HEK293 (cell line): ENCODE measurements around the gene PACSIN2.

Experiments
- CTCF ChIA-PET: fragments of 350-600 bp; formaldehyde crosslinking; extraction: SDS; loops from one replicate; lab custom pipeline; 2021; ENCODE audit warnings: antibody characterized with exemption; lab: Yijun Ruan, JAX
- POLR2A ChIA-PET: fragments of 300-600 bp; formaldehyde crosslinking; extraction: SDS; loops from one replicate; lab custom pipeline; 2020; ENCODE audit warnings: antibody characterized with exemption, inconsistent platforms; lab: Yijun Ruan, JAX
- H3K27ac ChIP-seq: fragments of 200-500 bp; sonication (Bioruptor generic); 2 replicates; pipeline ENCODE4 v1.5.1; 2014; ENCODE audit warnings: low read depth, low read length, control low read depth, inconsistent platforms; ENCODE audit errors: extremely low read depth
- H3K36me3 ChIP-seq, 2 experiments: fragments of 200-500 bp in 1 of 2; sonication (Bioruptor generic) in 1 of 2; 1 replicate in 1 of 2; 2 replicates in 1 of 2; pipeline ENCODE4 v1.5.1; 2014 to 2017; ENCODE audit warnings: inconsistent platforms in 2 of 2, low read length in 2 of 2; ENCODE audit not compliant: control insufficient read depth in 2 of 2, insufficient read depth in 1 of 2
- H3K4me1 ChIP-seq: fragments of 200-500 bp; sonication (Bioruptor generic); 2 replicates; pipeline ENCODE4 v1.5.1; 2014; ENCODE audit warnings: mild to moderate bottlenecking, low read length, inconsistent platforms; ENCODE audit not compliant: control insufficient read depth, insufficient read depth
- H3K4me3 ChIP-seq: 2 replicates; pipeline ENCODE4 v1.5.1; 2011; ENCODE audit warnings: low read depth, mild to moderate bottlenecking, control low read depth, low read length, moderate library complexity
- H3K9me3 ChIP-seq: fragments of 200-500 bp; sonication (Bioruptor generic); 2 replicates; pipeline ENCODE4 v1.5.1; 2014; ENCODE audit warnings: low read depth, low read length, inconsistent platforms; ENCODE audit not compliant: control insufficient read depth, insufficient read depth
- GFI1B ChIP-seq: fragments of 450-650 bp; formaldehyde crosslinking; IDR thresholded peaks from 2 replicates; pipeline ENCODE4 v1.5.1; 2016; ENCODE audit warnings: missing biosample characterization, missing genetic modification characterization
- GLI2 ChIP-seq: fragments of 450-650 bp; formaldehyde crosslinking; IDR thresholded peaks from 2 replicates; pipeline ENCODE4; 2017; ENCODE audit warnings: missing biosample characterization, missing genetic modification characterization, low read depth, borderline replicate concordance
- MZF1 ChIP-seq: fragments of 450-650 bp; formaldehyde crosslinking; IDR thresholded peaks from 2 replicates; pipeline ENCODE4 v1.5.1; 2017; ENCODE audit warnings: missing biosample characterization, missing genetic modification characterization, borderline replicate concordance
- ZNF416 ChIP-seq: fragments of 450-650 bp; formaldehyde crosslinking; IDR thresholded peaks from 2 replicates; pipeline ENCODE4 v1.5.1; 2016; ENCODE audit warnings: missing biosample characterization, missing genetic modification characterization
- ZNF449 ChIP-seq: fragments of 450-650 bp; formaldehyde crosslinking; IDR thresholded peaks from 2 replicates; pipeline ENCODE4 v1.5.1; 2017; ENCODE audit warnings: missing biosample characterization, mild to moderate bottlenecking, missing genetic modification characterization, moderate library complexity
- ZNF623 ChIP-seq: fragments of 450-650 bp; formaldehyde crosslinking; IDR thresholded peaks from 2 replicates; pipeline ENCODE4 v1.5.1; 2016; ENCODE audit warnings: missing biosample characterization, missing genetic modification characterization
- TF ChIP-seq, protein P1 (sequence below): fragments of 450-650 bp; formaldehyde crosslinking; IDR thresholded peaks from 2 replicates; pipeline ENCODE4 v1.5.1; 2017; ENCODE audit warnings: missing biosample characterization, missing genetic modification characterization
- TF ChIP-seq, protein P2 (sequence below): fragments of 450-650 bp; formaldehyde crosslinking; IDR thresholded peaks from 2 replicates; pipeline ENCODE4 v1.5.1; 2016; ENCODE audit warnings: missing biosample characterization, missing genetic modification characterization
- TF ChIP-seq, protein P3 (sequence below): fragments of 450-650 bp; formaldehyde crosslinking; IDR thresholded peaks from 2 replicates; pipeline ENCODE4 v1.5.1; 2016; ENCODE audit warnings: missing biosample characterization, missing genetic modification characterization
- TF ChIP-seq, protein P4 (sequence below): fragments of 450-650 bp; formaldehyde crosslinking; IDR thresholded peaks from 2 replicates; pipeline ENCODE4 v1.5.1; 2016; ENCODE audit warnings: missing biosample characterization, missing genetic modification characterization, borderline replicate concordance
- TF ChIP-seq, protein P5 (sequence below): IDR thresholded peaks from 2 replicates; pipeline ENCODE4 v1.6.1; 2011; ENCODE audit warnings: mild to moderate bottlenecking, low read depth, low read length, borderline replicate concordance

Gene PACSIN2

DNA sequence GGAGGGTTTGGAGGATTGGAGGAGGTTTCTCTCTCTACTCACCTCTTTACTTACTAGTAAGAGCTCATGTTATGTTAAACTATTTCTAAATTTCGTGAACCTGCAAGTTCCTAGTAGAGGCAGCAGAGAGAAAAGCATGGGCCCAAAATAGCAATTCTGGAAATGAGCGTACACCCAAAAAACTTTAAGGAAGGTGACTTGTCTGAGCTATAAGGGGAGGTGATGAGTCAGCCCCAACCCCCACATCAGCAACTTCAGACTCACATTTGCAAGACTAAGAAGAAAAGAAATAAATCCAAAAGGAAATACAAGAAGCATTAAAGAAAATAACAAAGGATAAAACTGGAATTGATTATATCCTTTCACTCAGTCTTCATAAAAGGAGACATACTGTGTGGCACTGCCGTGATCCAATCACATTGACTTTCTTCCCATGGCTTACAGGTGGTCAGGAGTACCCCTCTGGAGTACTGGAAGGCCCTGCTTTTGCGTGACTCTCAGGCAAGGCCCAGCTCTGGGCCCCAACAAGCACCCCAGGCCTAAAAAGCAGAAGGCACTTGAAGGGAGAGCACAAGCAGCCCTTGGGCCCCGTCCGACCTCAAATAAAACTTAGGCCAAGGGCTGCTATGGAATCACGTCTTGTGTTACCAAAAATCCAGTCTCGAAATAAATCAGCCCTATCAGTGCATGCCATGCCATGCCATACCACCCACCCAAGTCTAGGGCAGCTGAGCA, 14.3 kb downstream of the PACSIN2 start:
- ChIA-PET CTCF (interaction anchor here (0.7 to 3.8 kb wide), 3 partner anchors 10 to 133 kb away, joined by 3 to 13 read pairs (median 10); no protein-coding TSS in a partner anchor), POLR2A (interaction anchor here (9.9 kb wide), 1 partner anchor 14 kb away, joined by 67 read pairs; the partner anchor contains the start of gene PACSIN2)

DNA sequence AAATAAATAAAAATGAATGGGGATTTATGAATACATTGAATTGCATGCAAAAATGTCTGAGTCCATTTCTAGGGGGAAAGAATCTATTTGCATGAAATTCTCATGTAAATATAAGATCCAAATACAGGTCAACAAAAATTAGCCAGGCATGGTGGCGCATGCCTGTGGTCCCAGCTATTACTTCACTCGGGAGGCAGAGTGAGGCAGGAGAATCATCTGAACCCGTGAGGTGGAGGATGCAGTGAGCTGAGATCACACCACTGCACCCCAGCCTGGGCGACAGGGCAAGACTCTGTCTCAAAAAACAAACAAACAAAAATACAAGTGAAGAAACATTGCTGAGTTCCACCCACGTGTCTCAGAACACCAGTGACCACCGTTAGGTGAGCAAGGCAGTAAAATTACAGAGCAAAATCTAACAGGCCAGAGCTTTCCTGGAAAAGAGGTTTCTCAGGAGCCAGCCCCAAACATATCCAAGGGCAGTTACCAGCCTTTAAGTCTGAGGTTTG, 17.3 kb downstream of the PACSIN2 start:
- CTCF ChIA-PET = no interaction called here
- POLR2A ChIA-PET = interaction anchor here (1.0 kb wide), 1 partner anchor 17 kb away, joined by 4 read pairs; the partner anchor contains the start of gene PACSIN2
- H3K4me1 ChIP-seq = peaks cover 23% of the 10 kb centered on the region
- H3K4me3 ChIP-seq = no peak overlapping the region
- H3K9me3 ChIP-seq = no peaks in the 10 kb centered on the region
- H3K36me3 ChIP-seq = peaks cover 0 to 3% of the 10 kb centered on the region in 2 experiments; a peak in 1 of 3 replicates
- TF ChIP-seq ZNF416 (no peak), GFI1B (tag by site-specific recombination) (no peak)
- TF ChIP-seq, all 188 proteins: peak for 0
- no peak overlapping the region for H3K27ac ChIP-seq

More for the DNA sequence above, 14.3 kb downstream of the PACSIN2 start:
- TF ChIP-seq MZF1 (tag by site-specific recombination) = no peak
- TF ChIP-seq, protein P1, sequence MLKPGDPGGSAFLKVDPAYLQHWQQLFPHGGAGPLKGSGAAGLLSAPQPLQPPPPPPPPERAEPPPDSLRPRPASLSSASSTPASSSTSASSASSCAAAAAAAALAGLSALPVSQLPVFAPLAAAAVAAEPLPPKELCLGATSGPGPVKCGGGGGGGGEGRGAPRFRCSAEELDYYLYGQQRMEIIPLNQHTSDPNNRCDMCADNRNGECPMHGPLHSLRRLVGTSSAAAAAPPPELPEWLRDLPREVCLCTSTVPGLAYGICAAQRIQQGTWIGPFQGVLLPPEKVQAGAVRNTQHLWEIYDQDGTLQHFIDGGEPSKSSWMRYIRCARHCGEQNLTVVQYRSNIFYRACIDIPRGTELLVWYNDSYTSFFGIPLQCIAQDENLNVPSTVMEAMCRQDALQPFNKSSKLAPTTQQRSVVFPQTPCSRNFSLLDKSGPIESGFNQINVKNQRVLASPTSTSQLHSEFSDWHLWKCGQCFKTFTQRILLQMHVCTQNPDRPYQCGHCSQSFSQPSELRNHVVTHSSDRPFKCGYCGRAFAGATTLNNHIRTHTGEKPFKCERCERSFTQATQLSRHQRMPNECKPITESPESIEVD = no peak
- TF ChIP-seq GLI2 (tag by site-specific recombination) = no peak
- no peak for TF ChIP-seq ZNF449
- TF ChIP-seq, protein P2, sequence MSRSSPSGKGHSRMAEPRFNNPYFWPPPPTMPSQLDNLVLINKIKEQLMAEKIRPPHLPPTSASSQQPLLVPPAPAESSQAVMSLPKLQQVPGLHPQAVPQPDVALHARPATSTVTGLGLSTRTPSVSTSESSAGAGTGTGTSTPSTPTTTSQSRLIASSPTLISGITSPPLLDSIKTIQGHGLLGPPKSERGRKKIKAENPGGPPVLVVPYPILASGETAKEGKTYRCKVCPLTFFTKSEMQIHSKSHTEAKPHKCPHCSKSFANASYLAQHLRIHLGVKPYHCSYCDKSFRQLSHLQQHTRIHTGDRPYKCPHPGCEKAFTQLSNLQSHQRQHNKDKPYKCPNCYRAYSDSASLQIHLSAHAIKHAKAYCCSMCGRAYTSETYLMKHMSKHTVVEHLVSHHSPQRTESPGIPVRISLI (tag by site-specific recombination) = no peak
- no peak for TF ChIP-seq ZNF623 (tag by site-specific recombination)
- TF ChIP-seq, protein P3, sequence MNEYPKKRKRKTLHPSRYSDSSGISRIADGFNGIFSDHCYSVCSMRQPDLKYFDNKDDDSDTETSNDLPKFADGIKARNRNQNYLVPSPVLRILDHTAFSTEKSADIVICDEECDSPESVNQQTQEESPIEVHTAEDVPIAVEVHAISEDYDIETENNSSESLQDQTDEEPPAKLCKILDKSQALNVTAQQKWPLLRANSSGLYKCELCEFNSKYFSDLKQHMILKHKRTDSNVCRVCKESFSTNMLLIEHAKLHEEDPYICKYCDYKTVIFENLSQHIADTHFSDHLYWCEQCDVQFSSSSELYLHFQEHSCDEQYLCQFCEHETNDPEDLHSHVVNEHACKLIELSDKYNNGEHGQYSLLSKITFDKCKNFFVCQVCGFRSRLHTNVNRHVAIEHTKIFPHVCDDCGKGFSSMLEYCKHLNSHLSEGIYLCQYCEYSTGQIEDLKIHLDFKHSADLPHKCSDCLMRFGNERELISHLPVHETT = no peak
- TF ChIP-seq, protein P4, sequence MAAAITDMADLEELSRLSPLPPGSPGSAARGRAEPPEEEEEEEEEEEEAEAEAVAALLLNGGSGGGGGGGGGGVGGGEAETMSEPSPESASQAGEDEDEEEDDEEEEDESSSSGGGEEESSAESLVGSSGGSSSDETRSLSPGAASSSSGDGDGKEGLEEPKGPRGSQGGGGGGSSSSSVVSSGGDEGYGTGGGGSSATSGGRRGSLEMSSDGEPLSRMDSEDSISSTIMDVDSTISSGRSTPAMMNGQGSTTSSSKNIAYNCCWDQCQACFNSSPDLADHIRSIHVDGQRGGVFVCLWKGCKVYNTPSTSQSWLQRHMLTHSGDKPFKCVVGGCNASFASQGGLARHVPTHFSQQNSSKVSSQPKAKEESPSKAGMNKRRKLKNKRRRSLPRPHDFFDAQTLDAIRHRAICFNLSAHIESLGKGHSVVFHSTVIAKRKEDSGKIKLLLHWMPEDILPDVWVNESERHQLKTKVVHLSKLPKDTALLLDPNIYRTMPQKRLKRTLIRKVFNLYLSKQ (tag by site-specific recombination) = no peak
- TF ChIP-seq, protein P5, sequence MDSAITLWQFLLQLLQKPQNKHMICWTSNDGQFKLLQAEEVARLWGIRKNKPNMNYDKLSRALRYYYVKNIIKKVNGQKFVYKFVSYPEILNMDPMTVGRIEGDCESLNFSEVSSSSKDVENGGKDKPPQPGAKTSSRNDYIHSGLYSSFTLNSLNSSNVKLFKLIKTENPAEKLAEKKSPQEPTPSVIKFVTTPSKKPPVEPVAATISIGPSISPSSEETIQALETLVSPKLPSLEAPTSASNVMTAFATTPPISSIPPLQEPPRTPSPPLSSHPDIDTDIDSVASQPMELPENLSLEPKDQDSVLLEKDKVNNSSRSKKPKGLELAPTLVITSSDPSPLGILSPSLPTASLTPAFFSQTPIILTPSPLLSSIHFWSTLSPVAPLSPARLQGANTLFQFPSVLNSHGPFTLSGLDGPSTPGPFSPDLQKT = no peak
- Histone ChIP-seq H3K4me3 (no peak overlapping the region), H3K4me1 (peaks cover 29% of the 10 kb centered on the region), H3K36me3 (no peaks in the 10 kb centered on the region), H3K9me3 (no peaks in the 10 kb centered on the region), H3K27ac (no peak overlapping the region)
